H9 (cell line): Measurements from ENCODE around the gene GCSH. TPM values are rescaled to one million over a fixed set of nuclear protein-coding genes. Genes with fewer than 3 reads are reported as not detected.

Experiments used
- DNase-seq: peaks from one replicate; pipeline ENCODE4 v3.0.0-alpha.2; 2017
- H2AFZ ChIP-seq: one replicate; pipeline ENCODE4 v1.6.1; 2013; ENCODE audit warnings: mild to moderate bottlenecking, low read length, control low read depth, moderate library complexity
- H2AK5ac ChIP-seq: 2 replicates; pipeline ENCODE4 v1.6.1; 2013; ENCODE audit warnings: low read length, control low read depth, mixed read lengths; ENCODE audit not compliant: insufficient read length
- H2BK120ac ChIP-seq: one replicate; pipeline ENCODE4 v1.6.1; 2013; ENCODE audit warnings: low read depth, mild to moderate bottlenecking, low read length, control low read depth, inconsistent platforms; ENCODE audit not compliant: poor library complexity, severe bottlenecking
- H2BK12ac ChIP-seq: 2 replicates; pipeline ENCODE4 v1.6.1; 2013; ENCODE audit warnings: low read length, control low read depth, mixed read lengths, low read depth; ENCODE audit not compliant: insufficient read length
- H2BK15ac ChIP-seq: 2 replicates; pipeline ENCODE4 v1.6.1; 2013; ENCODE audit warnings: low read depth, low read length, control low read depth
- H2BK20ac ChIP-seq: one replicate; pipeline ENCODE4 v1.6.1; 2013; ENCODE audit warnings: low read depth, mild to moderate bottlenecking, low read length, control low read depth, inconsistent platforms; ENCODE audit not compliant: poor library complexity, severe bottlenecking
- H2BK5ac ChIP-seq: 2 replicates; pipeline ENCODE4 v1.6.1; 2013; ENCODE audit warnings: low read length, control low read depth, mixed read lengths; ENCODE audit not compliant: insufficient read length
- H3K14ac ChIP-seq: 2 replicates; pipeline ENCODE4 v1.6.1; 2013; ENCODE audit warnings: low read length, control low read depth; ENCODE audit not compliant: insufficient read depth
- H3K18ac ChIP-seq: 2 replicates; pipeline ENCODE4 v1.6.1; 2013; ENCODE audit warnings: low read depth, mild to moderate bottlenecking, mixed read lengths, low read length, control low read depth; ENCODE audit not compliant: insufficient read length
- H3K23ac ChIP-seq: 2 replicates; pipeline ENCODE4 v1.6.1; 2013; ENCODE audit warnings: low read length, control low read depth, mixed read lengths, low read depth; ENCODE audit not compliant: insufficient read length
- H3K23me2 ChIP-seq: 2 replicates; pipeline ENCODE4 v1.6.1; 2013; ENCODE audit warnings: low read depth, mild to moderate bottlenecking, mixed read lengths, low read length, control low read depth; ENCODE audit not compliant: insufficient read length, poor library complexity, severe bottlenecking
- H3K27ac ChIP-seq: 2 replicates; pipeline ENCODE4 v1.5.1; 2013; ENCODE audit warnings: low read length, control low read depth, mixed read lengths, low read depth; ENCODE audit not compliant: insufficient read length
- H3K27me3 ChIP-seq: 2 replicates; pipeline ENCODE4 v1.6.1; 2013; ENCODE audit warnings: low read length, control low read depth, inconsistent platforms; ENCODE audit not compliant: insufficient read depth
- H3K4ac ChIP-seq: 2 replicates; pipeline ENCODE4 v1.6.1; 2013; ENCODE audit warnings: low read depth, mild to moderate bottlenecking, control low read depth, inconsistent platforms, low read length, moderate library complexity
- H3K4me1 ChIP-seq: 2 replicates; pipeline ENCODE4 v1.6.1; 2013; ENCODE audit warnings: low read length, control low read depth, inconsistent platforms; ENCODE audit not compliant: insufficient read depth
- H3K4me2 ChIP-seq: 2 replicates; pipeline ENCODE4 v1.6.1; 2013; ENCODE audit warnings: low read length, control low read depth, mixed read lengths; ENCODE audit not compliant: insufficient read length, insufficient read depth
- H3K56ac ChIP-seq: 2 replicates; pipeline ENCODE4 v1.6.1; 2013; ENCODE audit warnings: low read depth, mild to moderate bottlenecking, mixed read lengths, low read length, control low read depth; ENCODE audit not compliant: insufficient read length
- H3K79me1 ChIP-seq: 2 replicates; pipeline ENCODE4 v1.6.1; 2013; ENCODE audit warnings: low read depth, mild to moderate bottlenecking, moderate library complexity, low read length, control low read depth, inconsistent platforms; ENCODE audit not compliant: insufficient read depth, poor library complexity, severe bottlenecking
- H3K79me2 ChIP-seq: 2 replicates; pipeline ENCODE4 v1.6.1; 2013; ENCODE audit warnings: low read length, control low read depth, inconsistent platforms; ENCODE audit not compliant: insufficient read depth
- H3K9ac ChIP-seq: 2 replicates; pipeline ENCODE4 v1.6.1; 2013; ENCODE audit warnings: low read length, control low read depth, mixed read lengths; ENCODE audit not compliant: insufficient read length; ENCODE audit errors: extremely low read depth
- H3K9me3 ChIP-seq: one replicate; pipeline ENCODE4 v1.6.1; 2013; ENCODE audit warnings: low read depth, low read length, inconsistent platforms; ENCODE audit not compliant: control insufficient read depth
- H3T11ph ChIP-seq: one replicate; pipeline ENCODE4 v1.6.1; 2013; ENCODE audit warnings: mild to moderate bottlenecking, low read length, control low read depth, inconsistent platforms
- H4K20me1 ChIP-seq: one replicate; pipeline ENCODE4 v1.6.1; 2013; ENCODE audit not compliant: control insufficient read depth, insufficient read length, insufficient read depth
- H4K5ac ChIP-seq: 2 replicates; pipeline ENCODE4 v1.6.1; 2013; ENCODE audit warnings: low read depth, mild to moderate bottlenecking, mixed read lengths, low read length, control low read depth; ENCODE audit not compliant: insufficient read length
- H4K8ac ChIP-seq: replicated peaks from 2 replicates; pipeline ENCODE4 v1.6.1; 2013; ENCODE audit warnings: low read length, control low read depth, mixed read lengths, low read depth; ENCODE audit not compliant: insufficient read length
- H4K91ac ChIP-seq: 2 replicates; pipeline ENCODE4 v1.6.1; 2013; ENCODE audit warnings: low read depth, mild to moderate bottlenecking, moderate library complexity, mixed read lengths, low read length, control low read depth; ENCODE audit not compliant: insufficient read length
- H3K27ac Mint-ChIP-seq, 3 experiments: 2 replicates in 2 of 3; 3 replicates in 1 of 3; pipeline ENCODE4 v1.8.0; 2020 to 2021; ENCODE audit warnings: mixed read lengths in 3 of 3, mild to moderate bottlenecking in 1 of 3, moderate library complexity in 1 of 3
- H3K27me3 Mint-ChIP-seq: 2 replicates; pipeline ENCODE4 v1.8.0; 2021; ENCODE audit warnings: low read depth, mild to moderate bottlenecking, moderate library complexity, mixed read lengths
- H3K36me3 Mint-ChIP-seq, 3 experiments: 2 replicates in 2 of 3; 3 replicates in 1 of 3; pipeline ENCODE4 v1.8.0; 2020 to 2021; ENCODE audit warnings: low read depth in 3 of 3, mixed read lengths in 3 of 3; ENCODE audit not compliant: insufficient read depth in 1 of 3
- H3K4me1 Mint-ChIP-seq, 2 experiments: 2 replicates each; pipeline ENCODE4 v1.8.0; 2020; ENCODE audit warnings: mixed read lengths in 2 of 2
- H3K4me3 Mint-ChIP-seq, 2 experiments: 2 replicates in 1 of 2; 3 replicates in 1 of 2; pipeline ENCODE4 v1.8.0; 2020 to 2021; ENCODE audit warnings: mild to moderate bottlenecking in 2 of 2, mixed read lengths in 2 of 2, moderate library complexity in 1 of 2
- H3K9me3 Mint-ChIP-seq, 2 experiments: 2 replicates in 1 of 2; 3 replicates in 1 of 2; pipeline ENCODE4 v1.8.0; 2020; ENCODE audit warnings: mild to moderate bottlenecking in 2 of 2, mixed read lengths in 2 of 2, moderate library complexity in 1 of 2
- WGBS: extraction: QIAGEN DNeasy Blood & Tissue Kit; methylation state at CpG from one replicate; pipeline ENCODE4 v1.1.7; 2013; ENCODE audit warnings: missing lambda C conversion rate, low lambda C conversion rate, mixed read lengths; ENCODE audit not compliant: insufficient read length; ENCODE audit errors: extremely low coverage; 5-methylcytosine and 5-hydroxymethylcytosine counted together
- total RNA-seq: library from RNA; stranded (reverse); gene quantifications from 2 replicates; pipeline ENCODE4 v1.2.1, GENCODE V29; 2021
- TF ChIP-seq, protein P1 (sequence below): fragments of 200-600 bp; sonication (generic); conservative IDR thresholded peaks from 3 replicates; pipeline ENCODE4 v1.8.0; 2021; ENCODE audit warnings: antibody characterized with exemption, mild to moderate bottlenecking

The GCSH gene
- total RNA-seq, 1 experiment from 2014 or later, result 87.4 TPM

DNA sequence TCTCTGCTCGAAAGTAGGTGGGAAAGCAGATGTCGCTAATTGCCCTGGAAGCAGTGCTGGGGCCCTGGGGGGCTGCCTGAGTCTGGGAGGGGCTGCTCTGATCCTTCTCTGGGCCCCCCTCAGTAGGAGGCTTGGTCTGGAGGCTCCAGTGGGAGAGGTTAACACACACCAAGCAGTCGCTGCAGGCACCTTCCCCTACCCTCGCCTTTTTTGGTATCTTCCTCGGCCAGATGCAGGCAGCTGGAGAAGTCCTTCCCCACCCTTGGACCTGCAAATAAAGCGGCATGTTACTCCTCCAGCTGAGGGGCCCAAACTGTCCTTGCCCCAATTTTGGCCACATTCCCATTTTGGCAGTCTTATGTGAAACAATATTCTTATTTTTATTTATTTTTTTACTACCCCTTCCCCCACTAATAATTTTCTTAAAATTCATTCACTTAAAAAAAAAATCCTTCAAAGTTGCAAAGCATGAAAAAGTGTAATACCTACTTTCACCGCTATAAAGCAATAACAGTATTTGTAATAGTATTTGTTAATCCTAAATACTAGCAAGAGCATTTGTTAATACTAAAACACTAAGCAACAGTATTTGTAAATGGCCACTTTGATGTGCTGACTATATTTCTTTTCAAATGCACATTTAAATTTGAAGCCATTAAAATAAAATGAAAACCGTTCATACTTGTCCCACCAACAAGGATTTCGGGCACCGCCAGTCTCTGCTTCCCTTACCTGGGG lies 34.2 kb downstream of the GCSH start:
- H3K23me2 ChIP-seq, result no peaks in the 10 kb centered on the region
- no peak overlapping the region for H3T11ph ChIP-seq
- H3K9me3 Mint-ChIP-seq, result no peaks in the 10 kb centered on the region
- no peaks in the 10 kb centered on the region for H4K20me1 ChIP-seq
- H2BK20ac ChIP-seq, result no peak overlapping the region
- peaks cover 14 to 22% of the 10 kb centered on the region in 2 experiments for H3K4me1 Mint-ChIP-seq
- no peak overlapping the region for H3K23ac ChIP-seq
- no peak overlapping the region for H4K5ac ChIP-seq
- H3K36me3 Mint-ChIP-seq, result no peaks in the 10 kb centered on the region
- no peak overlapping the region for H3K4me2 ChIP-seq
- H2BK120ac ChIP-seq, result no peak overlapping the region
- no peaks in the 10 kb centered on the region for H3K27me3 ChIP-seq
- no peak overlapping the region for H3K4ac ChIP-seq
- no peak overlapping the region for H3K9ac ChIP-seq
- H2AK5ac ChIP-seq, result no peak overlapping the region
- H3K56ac ChIP-seq, result no peak overlapping the region
- DNase-seq, result peak; percentile 39
- no peaks in the 10 kb centered on the region; the same call in 1 of the 2 replicates for H3K27me3 Mint-ChIP-seq
- H3K9me3 ChIP-seq, result no peaks in the 10 kb centered on the region
- no peak overlapping the region for H2BK5ac ChIP-seq
- no peaks in the 10 kb centered on the region for H3K79me1 ChIP-seq
- no peak overlapping the region for H4K91ac ChIP-seq
- H3K4me3 Mint-ChIP-seq, result no peak overlapping the region
- no CpG with 5 or more reads among the region's 10 CpGs for WGBS
- H2AFZ ChIP-seq, result no peak overlapping the region
- no peaks in the 10 kb centered on the region for H3K79me2 ChIP-seq
- H3K14ac ChIP-seq, result no peak overlapping the region
- no peak overlapping the region for H3K18ac ChIP-seq
- no peak overlapping the region for H2BK15ac ChIP-seq
- H4K8ac ChIP-seq, result no peak overlapping the region
- H2BK12ac ChIP-seq, result no peak overlapping the region
- no peak overlapping the region for H3K27ac ChIP-seq
- TF ChIP-seq, protein P1, sequence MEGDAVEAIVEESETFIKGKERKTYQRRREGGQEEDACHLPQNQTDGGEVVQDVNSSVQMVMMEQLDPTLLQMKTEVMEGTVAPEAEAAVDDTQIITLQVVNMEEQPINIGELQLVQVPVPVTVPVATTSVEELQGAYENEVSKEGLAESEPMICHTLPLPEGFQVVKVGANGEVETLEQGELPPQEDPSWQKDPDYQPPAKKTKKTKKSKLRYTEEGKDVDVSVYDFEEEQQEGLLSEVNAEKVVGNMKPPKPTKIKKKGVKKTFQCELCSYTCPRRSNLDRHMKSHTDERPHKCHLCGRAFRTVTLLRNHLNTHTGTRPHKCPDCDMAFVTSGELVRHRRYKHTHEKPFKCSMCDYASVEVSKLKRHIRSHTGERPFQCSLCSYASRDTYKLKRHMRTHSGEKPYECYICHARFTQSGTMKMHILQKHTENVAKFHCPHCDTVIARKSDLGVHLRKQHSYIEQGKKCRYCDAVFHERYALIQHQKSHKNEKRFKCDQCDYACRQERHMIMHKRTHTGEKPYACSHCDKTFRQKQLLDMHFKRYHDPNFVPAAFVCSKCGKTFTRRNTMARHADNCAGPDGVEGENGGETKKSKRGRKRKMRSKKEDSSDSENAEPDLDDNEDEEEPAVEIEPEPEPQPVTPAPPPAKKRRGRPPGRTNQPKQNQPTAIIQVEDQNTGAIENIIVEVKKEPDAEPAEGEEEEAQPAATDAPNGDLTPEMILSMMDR, result 0 out of 3 replicates have a peak, but pooled peaks have one; percentile 26
- H3K27ac Mint-ChIP-seq, result peak overlapping the region in 1 of 3 experiments; percentile 72; a peak in 1 of 7 replicates
- no peaks in the 10 kb centered on the region; the same call in 1 of the 2 replicates for H3K4me1 ChIP-seq
